ENCODE data around the gene PIGL.
"Not testable (repeated sequence)": the region's sequence is repeated elsewhere in the genome, so short reads cannot be mapped to it uniquely, and the experiment has no call there.

The PIGL gene

GRCh38 chr17:16216341-16217001 lies 539 bp upstream of the PIGL start:
- DNase-seq (ENCODE audit: low read depth), result not testable (repeated sequence)

GRCh38 chr17:16222406-16222805 lies 5.4 kb downstream of the PIGL start:
- DNase-seq (ENCODE audit: low read depth), result no peak

- not testable (repeated sequence) for DNase-seq (ENCODE audit: low read depth)
These were observed 13.0 kb downstream of the PIGL start for GRCh38 chr17:16229912-16230561.

- no peak for DNase-seq (ENCODE audit: low read depth)
These were observed 15.4 kb downstream of the PIGL start for GRCh38 chr17:16232391-16232790.

GRCh38 chr17:16239931-16240330 lies 22.9 kb downstream of the PIGL start:
- no peak for DNase-seq (ENCODE audit: low read depth)

GRCh38 chr17:16241906-16242399 lies 24.9 kb downstream of the PIGL start:
- DNase-seq (ENCODE audit: low read depth), result no peak

GRCh38 chr17:16243385-16243784 lies 26.4 kb downstream of the PIGL start:
- no peak for DNase-seq (ENCODE audit: low read depth)

GRCh38 chr17:16243801-16244567 lies 27.0 kb downstream of the PIGL start:
- no peak for DNase-seq (ENCODE audit: low read depth)

- no peak for DNase-seq (ENCODE audit: low read depth)
These were observed 30.6 kb downstream of the PIGL start for GRCh38 chr17:16247586-16247984.

GRCh38 chr17:16250635-16251034 lies 33.6 kb downstream of the PIGL start:
- DNase-seq (ENCODE audit: low read depth), result no peak

- no peak for DNase-seq (ENCODE audit: low read depth)
These were observed 34.0 kb downstream of the PIGL start for GRCh38 chr17:16251043-16251442.

GRCh38 chr17:16251556-16251955 lies 34.5 kb downstream of the PIGL start:
- no peak for DNase-seq (ENCODE audit: low read depth)

GRCh38 chr17:16254773-16255400 lies 37.9 kb downstream of the PIGL start:
- DNase-seq (ENCODE audit: low read depth), result no peak

- no peak for DNase-seq (ENCODE audit: low read depth)
These were observed 38.5 kb downstream of the PIGL start for GRCh38 chr17:16255481-16255921.

- no peak for DNase-seq (ENCODE audit: low read depth)
These were observed 41.9 kb downstream of the PIGL start for GRCh38 chr17:16258901-16259300.

- no peak for DNase-seq (ENCODE audit: low read depth)
These were observed 42.9 kb downstream of the PIGL start for GRCh38 chr17:16259926-16260325.

GRCh38 chr17:16261049-16261448 lies 44.0 kb downstream of the PIGL start:
- no peak for DNase-seq (ENCODE audit: low read depth)

GRCh38 chr17:16262201-16262600 lies 45.2 kb downstream of the PIGL start:
- DNase-seq (ENCODE audit: low read depth), result no peak

GRCh38 chr17:16267174-16267573 lies 50.2 kb downstream of the PIGL start:
- no peak for DNase-seq (ENCODE audit: low read depth)

GRCh38 chr17:16269658-16270057 lies 52.6 kb downstream of the PIGL start:
- no peak for DNase-seq (ENCODE audit: low read depth)

- no peak for DNase-seq (ENCODE audit: low read depth)
These were observed 55.3 kb downstream of the PIGL start for GRCh38 chr17:16272111-16272840.

- no peak for DNase-seq (ENCODE audit: low read depth)
These were observed 56.5 kb downstream of the PIGL start for GRCh38 chr17:16273499-16273898.
